Left renal pelvis (tissue), 4 donors: ENCODE results near the gene PITPNM2. TPM values are rescaled to one million over a fixed set of nuclear protein-coding genes. Genes with fewer than 3 reads are reported as not detected.
"Not testable (repeated sequence)": the region's sequence is repeated elsewhere in the genome, so short reads cannot be mapped to it uniquely, and the experiment has no call there.

Experiments used
- DNase-seq, 4 donors: peaks; one replicate each; pipeline ENCODE4 v3.0.0-alpha.2; 2013; ENCODE audit warnings: low read depth in 4 of 4, low spot score in 3 of 4
- polyA plus RNA-seq, 4 donors: library from polyadenylated mRNA; unstranded; fragments of 120-200 nt; gene quantifications; one replicate each; pipeline ENCODE4 v1.2.1, GENCODE V29; 2013; ENCODE audit not compliant: insufficient read length in 4 of 4

PITPNM2 gene
- polyA plus RNA-seq, 4 donors, result 4.9 to 8.8 (median 6.6) TPM

- DNase-seq, result no peak
These were observed 29.2 kb downstream of the PITPNM2 start for GRCh38 chr12:123121670-123122069.

DNA sequence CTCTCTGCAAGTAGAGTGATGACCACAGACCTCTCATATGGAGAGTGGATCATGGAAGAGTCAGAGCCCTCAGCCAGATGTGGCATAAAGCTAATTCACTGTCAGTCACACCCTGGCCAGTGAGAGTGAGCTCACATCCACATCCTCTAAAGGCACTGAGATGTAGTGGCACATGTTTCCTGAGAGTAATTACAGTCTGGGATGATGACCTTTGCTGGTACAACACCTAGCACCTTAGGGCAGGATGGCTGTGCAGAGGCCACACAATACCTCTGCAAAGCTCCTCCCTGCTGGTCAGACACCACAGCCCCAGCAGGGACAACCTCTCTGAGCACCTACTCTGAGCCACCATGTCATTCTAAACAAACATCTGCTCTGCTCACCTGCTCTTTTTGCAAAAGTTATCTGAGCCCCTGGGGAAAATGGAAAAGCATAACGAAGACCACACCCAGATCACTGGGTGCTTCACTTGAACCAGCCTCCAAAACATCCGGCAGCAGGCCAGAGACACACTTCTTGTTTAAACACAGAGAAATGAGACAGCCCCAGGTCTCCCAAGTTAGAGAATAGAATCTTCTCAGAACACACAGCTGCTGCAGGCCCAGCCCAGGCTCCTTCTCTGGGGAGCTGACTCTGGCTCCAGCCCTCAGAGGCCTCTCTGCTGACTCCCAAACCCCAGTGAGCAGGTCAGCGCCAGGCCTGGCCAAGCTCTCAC is 30.3 kb downstream of the PITPNM2 start:
- no peak for DNase-seq

GRCh38 chr12:123119808-123120207 is 31.1 kb downstream of the PITPNM2 start:
- no peak for DNase-seq

DNA sequence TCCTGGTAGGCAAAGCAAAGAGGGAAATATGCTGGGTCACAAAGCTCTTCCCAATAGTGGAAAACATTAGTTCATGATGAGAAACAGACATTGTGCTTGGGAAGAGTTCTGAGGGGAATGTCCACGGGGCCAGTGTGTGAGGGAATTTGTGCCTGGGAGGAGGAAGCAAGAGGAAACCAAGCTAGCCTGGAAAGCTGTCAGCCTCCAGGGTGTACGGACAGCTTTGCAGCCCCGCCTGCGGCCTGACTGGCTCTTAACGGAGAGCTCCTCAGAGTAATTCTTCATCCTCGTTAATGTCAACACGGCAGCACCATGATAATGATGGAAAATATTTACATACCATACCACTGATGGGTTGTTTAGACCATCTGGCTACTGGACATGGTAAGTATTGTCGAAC is 32.4 kb downstream of the PITPNM2 start:
- DNase-seq, result no peak

DNA sequence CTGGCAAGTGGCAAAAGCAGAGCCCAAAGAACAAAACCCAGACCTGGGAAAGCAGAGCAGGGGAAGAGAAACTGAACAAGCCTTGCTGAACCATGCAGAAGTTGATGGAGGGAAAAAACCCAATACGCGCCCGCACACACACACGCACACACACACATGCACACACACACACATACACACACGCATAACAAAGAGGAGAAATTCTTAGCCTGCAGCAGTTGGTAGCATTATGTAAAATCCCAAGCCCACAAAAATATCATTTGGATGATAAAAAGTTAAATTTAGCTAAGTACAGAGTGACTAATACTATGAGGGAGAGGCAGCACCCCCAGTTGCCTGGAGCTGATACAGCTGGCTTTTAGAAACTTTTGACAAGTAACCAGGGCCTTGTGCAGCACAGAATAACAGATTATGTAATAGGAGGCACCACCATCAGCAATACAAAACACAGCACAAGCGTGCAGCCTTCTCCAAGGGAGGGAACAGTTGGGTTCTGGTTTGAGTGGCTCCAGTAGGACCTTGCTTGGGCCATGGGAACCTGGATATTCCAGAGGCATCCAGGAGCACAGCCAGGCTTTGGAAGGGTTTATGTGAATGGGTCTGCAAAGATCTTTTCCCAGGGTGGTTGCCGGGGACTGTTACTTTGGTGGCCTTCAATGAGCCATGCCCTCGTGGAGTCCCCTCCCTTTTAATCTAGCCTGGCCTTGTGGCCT is 35.3 kb downstream of the PITPNM2 start:
- DNase-seq, result no peak

- DNase-seq, result no peak
These were observed 36.4 kb downstream of the PITPNM2 start for GRCh38 chr12:123114304-123115083.

GRCh38 chr12:123113026-123113425 is 37.9 kb downstream of the PITPNM2 start:
- DNase-seq, result no peak

DNA sequence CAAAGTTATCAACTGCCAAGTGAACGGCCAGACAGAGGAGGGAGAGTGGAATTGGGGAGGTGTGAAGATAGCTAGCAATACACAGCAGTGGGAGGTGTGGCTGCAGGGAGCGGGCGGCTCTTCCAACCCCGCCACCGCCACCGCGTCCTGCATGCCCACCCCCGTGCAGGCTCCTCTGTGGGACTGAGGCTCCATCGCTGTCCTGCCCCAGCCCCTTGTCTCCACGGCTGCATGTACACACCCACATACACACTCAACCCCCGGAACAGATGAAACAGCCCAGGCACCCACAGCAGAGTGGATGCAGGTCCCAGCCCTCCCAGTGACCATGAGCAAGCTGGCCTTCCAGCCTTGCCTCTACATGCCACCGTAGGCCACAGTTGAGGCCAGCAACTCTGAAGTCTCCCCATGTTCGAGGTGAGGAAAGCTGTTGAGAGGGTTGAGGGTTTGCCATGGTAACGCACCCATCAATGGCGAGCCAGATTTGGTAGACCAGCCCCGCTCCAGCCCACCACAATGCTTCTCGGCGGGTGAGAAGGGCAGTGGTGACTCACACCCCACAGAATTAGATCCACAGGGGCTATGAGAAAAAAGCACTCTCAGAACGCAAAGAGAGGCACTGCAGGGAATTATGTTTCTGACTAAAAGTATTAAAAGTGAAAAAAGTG is 39.3 kb downstream of the PITPNM2 start:
- DNase-seq, result no peak

DNA sequence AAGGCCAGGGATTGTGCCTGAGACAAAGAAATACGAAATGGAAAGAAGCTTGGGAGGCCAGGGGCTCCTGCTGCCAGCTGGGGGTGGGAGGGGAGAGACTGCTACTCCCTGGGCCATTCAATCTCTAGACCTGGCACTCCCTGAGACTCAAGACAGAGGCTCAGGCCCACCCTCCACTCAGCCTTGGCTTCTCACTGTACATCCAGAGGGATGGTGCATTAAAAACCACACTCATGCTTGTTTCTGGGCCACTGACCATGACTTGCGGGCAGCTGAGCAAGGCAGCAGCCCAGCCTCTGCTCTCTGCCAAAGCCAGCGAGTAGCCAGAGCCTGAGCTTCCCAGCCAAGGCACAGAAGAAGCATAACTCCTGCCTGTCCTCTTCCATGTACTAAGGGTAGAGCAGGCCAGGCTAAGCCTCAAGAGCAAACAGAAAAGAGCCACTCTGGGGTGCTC is 41.5 kb downstream of the PITPNM2 start:
- no peak for DNase-seq

- no peak for DNase-seq
These were observed 42.2 kb downstream of the PITPNM2 start for GRCh38 chr12:123108682-123109066.

- DNase-seq, result no peak
These were observed 42.8 kb downstream of the PITPNM2 start for GRCh38 chr12:123107926-123108681.

DNA sequence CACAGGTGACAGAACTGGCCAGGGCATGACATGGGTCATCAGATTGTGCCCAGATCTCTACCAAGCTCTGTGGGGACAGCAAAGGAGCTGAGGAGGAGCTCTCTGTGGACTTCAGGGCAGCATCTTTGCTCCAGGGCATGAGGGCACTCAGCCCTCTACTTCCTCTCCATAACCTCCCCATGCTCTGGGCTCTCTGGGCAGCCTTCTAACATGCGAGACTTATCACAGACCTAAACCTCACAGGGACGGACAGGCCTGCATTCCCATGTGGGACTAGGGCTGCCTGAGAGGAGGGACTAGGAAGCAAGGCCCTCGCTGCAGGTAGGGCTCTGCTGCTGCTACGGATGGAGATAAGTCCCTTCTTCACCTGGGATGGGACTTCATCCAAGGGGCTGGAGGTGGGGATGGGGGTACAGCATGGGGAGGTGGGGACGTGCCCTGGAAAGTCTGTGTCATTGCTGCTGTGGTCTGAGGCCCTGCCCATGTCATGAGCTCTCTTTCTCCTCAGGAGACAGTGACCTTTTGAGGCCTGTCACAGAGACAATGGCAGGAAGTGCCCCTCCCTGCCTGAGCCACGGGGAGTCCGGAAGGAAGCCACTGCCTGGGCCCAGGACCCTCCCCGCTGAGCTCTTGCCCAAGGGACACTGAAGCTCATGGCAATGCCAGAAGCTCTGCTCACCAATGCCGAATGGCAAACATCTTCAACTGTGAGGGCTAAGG is 44.1 kb downstream of the PITPNM2 start:
- DNase-seq, result no peak

- no peak for DNase-seq
These were observed 45.6 kb downstream of the PITPNM2 start for GRCh38 chr12:123105211-123105826.

GRCh38 chr12:123104809-123105208 is 46.1 kb downstream of the PITPNM2 start:
- no peak for DNase-seq

DNA sequence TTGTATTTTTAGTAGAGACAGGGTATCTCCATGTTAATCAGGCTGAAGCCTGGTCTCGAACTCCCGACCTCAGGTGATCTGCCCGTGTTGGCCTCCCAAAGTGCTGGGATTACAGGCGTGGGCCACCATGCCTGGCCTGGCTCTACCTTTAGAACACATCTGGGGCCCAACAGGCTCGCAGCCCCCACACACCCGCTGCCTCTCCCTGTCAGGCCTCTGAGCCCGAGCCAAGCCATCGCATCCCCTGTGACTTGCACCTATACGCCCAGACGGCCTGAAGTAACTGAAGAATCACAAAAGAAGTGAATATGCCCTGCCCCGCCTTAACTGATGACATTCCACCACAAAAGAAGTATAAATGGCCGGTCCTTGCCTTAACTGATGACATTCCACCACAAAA is 46.8 kb downstream of the PITPNM2 start:
- not testable (repeated sequence) for DNase-seq

DNA sequence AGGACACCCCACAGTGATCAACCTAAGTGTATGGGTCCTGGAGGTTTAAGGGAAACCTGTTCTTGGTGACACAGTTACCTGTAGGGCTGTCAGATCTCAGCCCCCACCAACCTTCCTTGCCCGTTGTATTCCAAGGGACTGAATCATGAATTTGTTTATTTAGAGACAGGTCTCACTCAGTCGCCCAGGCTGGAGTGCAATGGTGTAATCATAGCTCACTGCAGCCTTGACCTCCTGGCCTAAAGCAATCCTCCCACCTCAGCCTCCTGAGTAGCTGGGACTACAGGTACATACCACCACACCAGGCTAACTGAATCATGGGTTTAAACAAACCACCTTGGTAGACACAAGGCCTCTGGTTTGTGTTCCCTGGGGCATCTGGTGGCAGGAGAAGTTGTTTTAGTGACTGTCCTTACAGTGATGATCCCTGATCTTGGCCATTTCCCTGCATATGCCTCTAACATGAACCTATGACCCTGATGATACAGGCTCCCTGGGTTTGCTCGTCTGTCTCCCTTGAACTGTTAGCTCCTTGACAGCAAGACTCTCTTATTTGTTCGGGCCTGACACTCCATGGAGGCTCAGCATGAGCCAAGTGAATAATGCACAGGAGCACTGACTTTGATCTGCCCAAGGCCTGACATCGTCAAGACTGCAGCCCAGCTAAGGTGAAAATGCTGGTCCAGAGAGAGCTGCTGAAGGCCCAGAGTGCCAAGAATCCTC is 47.9 kb downstream of the PITPNM2 start:
- no peak for DNase-seq

DNA sequence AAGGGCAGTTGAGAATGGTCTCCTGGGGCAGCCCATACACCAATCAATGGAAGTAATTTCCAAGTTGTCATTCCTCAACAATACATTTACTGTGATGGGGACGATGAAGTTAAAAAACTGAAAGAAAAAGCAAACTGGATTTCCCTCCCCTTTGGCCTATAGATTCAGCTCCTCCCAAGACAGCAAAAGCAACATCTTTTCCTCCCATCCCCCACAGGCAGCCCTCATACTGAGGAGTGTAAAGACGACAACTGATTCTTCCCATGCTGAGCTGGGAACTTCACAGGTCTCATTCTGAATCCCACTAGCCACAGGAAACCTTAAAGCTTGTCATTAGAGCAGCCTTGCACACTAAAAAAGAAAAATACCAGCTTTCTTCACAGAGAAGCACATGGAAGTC is 48.5 kb downstream of the PITPNM2 start:
- DNase-seq, result no peak

- DNase-seq, result no peak
These were observed 49.4 kb downstream of the PITPNM2 start for GRCh38 chr12:123101526-123101925.
